ENCODE results near the gene LRMDA.

DNA sequence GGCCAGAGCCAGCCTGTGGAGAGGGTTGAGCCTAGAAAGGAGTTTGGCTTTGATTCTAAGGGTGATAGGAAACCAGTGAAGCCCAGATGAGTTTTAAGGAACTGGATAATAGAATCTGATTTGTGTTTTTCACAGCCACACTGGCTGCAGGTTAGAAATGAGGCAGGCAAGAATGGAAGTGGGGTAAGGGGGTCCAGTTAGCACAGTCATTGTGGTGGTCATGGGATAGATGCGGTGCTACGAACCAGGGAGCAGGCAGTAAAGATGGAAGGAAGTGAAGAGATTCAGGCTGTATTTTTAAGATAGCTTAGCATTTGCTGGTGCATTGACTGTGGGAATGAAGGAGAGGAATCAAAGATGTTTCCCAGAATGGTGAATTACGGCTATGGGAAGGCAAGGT, 322.2 kb downstream of the LRMDA start:
- TF ChIP-seq, protein P1, sequence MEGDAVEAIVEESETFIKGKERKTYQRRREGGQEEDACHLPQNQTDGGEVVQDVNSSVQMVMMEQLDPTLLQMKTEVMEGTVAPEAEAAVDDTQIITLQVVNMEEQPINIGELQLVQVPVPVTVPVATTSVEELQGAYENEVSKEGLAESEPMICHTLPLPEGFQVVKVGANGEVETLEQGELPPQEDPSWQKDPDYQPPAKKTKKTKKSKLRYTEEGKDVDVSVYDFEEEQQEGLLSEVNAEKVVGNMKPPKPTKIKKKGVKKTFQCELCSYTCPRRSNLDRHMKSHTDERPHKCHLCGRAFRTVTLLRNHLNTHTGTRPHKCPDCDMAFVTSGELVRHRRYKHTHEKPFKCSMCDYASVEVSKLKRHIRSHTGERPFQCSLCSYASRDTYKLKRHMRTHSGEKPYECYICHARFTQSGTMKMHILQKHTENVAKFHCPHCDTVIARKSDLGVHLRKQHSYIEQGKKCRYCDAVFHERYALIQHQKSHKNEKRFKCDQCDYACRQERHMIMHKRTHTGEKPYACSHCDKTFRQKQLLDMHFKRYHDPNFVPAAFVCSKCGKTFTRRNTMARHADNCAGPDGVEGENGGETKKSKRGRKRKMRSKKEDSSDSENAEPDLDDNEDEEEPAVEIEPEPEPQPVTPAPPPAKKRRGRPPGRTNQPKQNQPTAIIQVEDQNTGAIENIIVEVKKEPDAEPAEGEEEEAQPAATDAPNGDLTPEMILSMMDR (IDR thresholded peaks at IDR 0.05; ENCODE audit: extremely low read depth in 1 of 2, insufficient read depth in 1 of 2, low read depth in 1 of 2, low read length in 2 of 2), result no peak
- TF ChIP-seq POLR2AphosphoS5 (IDR thresholded peaks at IDR 0.05; ENCODE audit: insufficient read depth, low read depth, low read length), result no peak
- no peak for TF ChIP-seq EZH2 (IDR thresholded peaks at IDR 0.05; ENCODE audit: borderline replicate concordance, low read depth, low read length, severe bottlenecking)
- no peak for TF ChIP-seq POLR2A (IDR thresholded peaks at IDR 0.05; ENCODE audit: low read depth, low read length)
